NCI-H345 treated with DMSO at 0.1 percent for 48 hours (cell line): ENCODE data around the gene DEPP1.
A peak's percentile ranks its signal among the peaks of the same experiment; 100 is the strongest.
"Not testable (repeated sequence)": the region's sequence is repeated elsewhere in the genome, so short reads cannot be mapped to it uniquely, and the experiment has no call there.

Experiments used
- DNase-seq: peaks from one replicate; lab custom pipeline; 2025; ENCODE audit not compliant: unreplicated experiment; lab: John Stamatoyannopoulos, UW

DEPP1 gene

GRCh38 chr10:44978570-44979280 is at the start of gene DEPP1:
Gene DEPP1 (minus strand): TSS chr10:44978809. CDS start chr10:44978030, 779 bp downstream.
- peak; percentile 68 for DNase-seq

GRCh38 chr10:45023426-45023825 is 44.8 kb upstream of the DEPP1 start:
- DNase-seq = no peak

GRCh38 chr10:45015590-45015989 is 37.0 kb upstream of the DEPP1 start:
- no peak for DNase-seq

GRCh38 chr10:45014557-45014956 is 35.9 kb upstream of the DEPP1 start:
- not testable (repeated sequence) for DNase-seq

GRCh38 chr10:45008524-45009161 is 30.0 kb upstream of the DEPP1 start:
- peak; percentile 22 for DNase-seq

- DNase-seq = no peak
Measured at GRCh38 chr10:45006276-45007030, 27.8 kb upstream of the DEPP1 start.

- no peak for DNase-seq
Measured at GRCh38 chr10:45005284-45005683, 26.7 kb upstream of the DEPP1 start.

GRCh38 chr10:45004661-45005060 is 26.1 kb upstream of the DEPP1 start:
- DNase-seq = no peak

- DNase-seq = no peak
Measured at GRCh38 chr10:45003432-45004000, 24.9 kb upstream of the DEPP1 start.

- DNase-seq = peak; percentile 23
Measured at GRCh38 chr10:45001381-45002148, 23.0 kb upstream of the DEPP1 start.

- DNase-seq = peak; percentile 4
Measured at GRCh38 chr10:45000752-45001380, 22.3 kb upstream of the DEPP1 start, which contains the start of gene ZNF22. Gene ZNF22 (plus strand): TSS chr10:45000923. CDS start chr10:45003369, 2,446 bp downstream.

GRCh38 chr10:45000138-45000751 is 21.6 kb upstream of the DEPP1 start:
- DNase-seq = no peak

GRCh38 chr10:44998146-44998631 is 19.6 kb upstream of the DEPP1 start:
- no peak for DNase-seq

GRCh38 chr10:44997105-44997748 is 18.6 kb upstream of the DEPP1 start:
- DNase-seq = no peak

- DNase-seq = no peak
Measured at GRCh38 chr10:44995914-44996669, 17.5 kb upstream of the DEPP1 start.

GRCh38 chr10:44995581-44995913 is 16.9 kb upstream of the DEPP1 start:
- DNase-seq = no peak

GRCh38 chr10:44994752-44995530 is 16.3 kb upstream of the DEPP1 start:
- no peak for DNase-seq
